Activated naive CD8-positive, alpha-beta T cell treated with anti-CD3 and anti-CD28 coated beads, Interleukin-2, amount 50 U/mL, for 16 hours (primary cell): ENCODE measurements around the gene FBH1.
"Not testable (repeated sequence)": the region's sequence is repeated elsewhere in the genome, so short reads cannot be mapped to it uniquely, and the experiment has no call there.

Experiments used
- DNase-seq: peaks from one replicate; pipeline ENCODE4 v3.0.0-alpha.2; 2020; ENCODE audit warnings: low read depth, low spot score

Gene FBH1

GRCh38 chr10:5941579-5941978, 51.5 kb downstream of the FBH1 start:
- DNase-seq: no peak

- no peak for DNase-seq
These were observed 52.0 kb downstream of the FBH1 start for GRCh38 chr10:5942001-5942400.

GRCh38 chr10:5942474-5942873, 52.4 kb downstream of the FBH1 start:
- no peak for DNase-seq

GRCh38 chr10:5943536-5943935, 53.5 kb downstream of the FBH1 start:
- no peak for DNase-seq

- DNase-seq: no peak
These were observed 54.5 kb downstream of the FBH1 start for GRCh38 chr10:5944389-5945189.

- no peak for DNase-seq
These were observed 55.1 kb downstream of the FBH1 start for GRCh38 chr10:5945190-5945509.

GRCh38 chr10:5945561-5946418, 55.7 kb downstream of the FBH1 start:
- DNase-seq: no peak

- not testable (repeated sequence) for DNase-seq
These were observed 56.4 kb downstream of the FBH1 start for GRCh38 chr10:5946419-5946775.

GRCh38 chr10:5946786-5947185, 56.7 kb downstream of the FBH1 start:
- DNase-seq: no peak

- DNase-seq: no peak
These were observed 57.6 kb downstream of the FBH1 start for GRCh38 chr10:5947471-5948207.

- DNase-seq: no peak
These were observed 58.2 kb downstream of the FBH1 start for GRCh38 chr10:5948208-5948585.

- no peak for DNase-seq
These were observed 59.1 kb downstream of the FBH1 start for GRCh38 chr10:5949009-5949759.

GRCh38 chr10:5951167-5951711, 61.2 kb downstream of the FBH1 start:
- DNase-seq: no peak

- DNase-seq: no peak
These were observed 61.8 kb downstream of the FBH1 start for GRCh38 chr10:5951721-5952407.

- no peak for DNase-seq
These were observed 62.8 kb downstream of the FBH1 start for GRCh38 chr10:5952731-5953385.

GRCh38 chr10:5953676-5954075, 63.6 kb downstream of the FBH1 start:
- DNase-seq: no peak

GRCh38 chr10:5956146-5956936, 66.3 kb downstream of the FBH1 start:
- no peak for DNase-seq

- DNase-seq: no peak
These were observed 68.0 kb downstream of the FBH1 start for GRCh38 chr10:5958077-5958476.

GRCh38 chr10:5958675-5959074, 68.6 kb downstream of the FBH1 start:
- DNase-seq: no peak
